Keratinocyte (primary cell): ENCODE measurements around the gene CEMIP2. TPM values are rescaled to one million over a fixed set of nuclear protein-coding genes. Genes with fewer than 3 reads are reported as not detected.

Experiments
- DNase-seq: peaks from one replicate; pipeline ENCODE4 v3.0.0-alpha.2; 2011; ENCODE audit warnings: low read depth, missing footprints, low spot score
- FAIRE-seq: peaks from 2 replicates; lab custom pipeline; 2011; peaks lifted over from hg19 to GRCh38; lab: Jason Lieb, UNC
- H2AFZ ChIP-seq: 2 replicates; pipeline ENCODE4 v1.6.0; 2012; ENCODE audit warnings: low read length, control low read depth, inconsistent platforms; ENCODE audit not compliant: control insufficient read depth
- H3K27ac ChIP-seq: 2 replicates; pipeline ENCODE4 v1.5.1; 2011; ENCODE audit warnings: low read length; ENCODE audit not compliant: control insufficient read depth, insufficient read depth
- H3K27me3 ChIP-seq: 3 replicates; pipeline ENCODE4 v1.6.0; 2011; ENCODE audit warnings: low read length; ENCODE audit not compliant: control insufficient read depth, insufficient read depth; ENCODE audit errors: extremely low read depth
- H3K36me3 ChIP-seq, 2 experiments: 2 replicates in 1 of 2; 3 replicates in 1 of 2; pipeline ENCODE4 v1.5.1; 2011; ENCODE audit warnings: low read length in 2 of 2, mild to moderate bottlenecking in 1 of 2; ENCODE audit not compliant: control insufficient read depth in 2 of 2, insufficient read depth in 2 of 2; ENCODE audit errors: extremely low read depth in 1 of 2
- H3K4me1 ChIP-seq: 3 replicates; pipeline ENCODE4 v1.5.1; 2011; ENCODE audit warnings: low read length; ENCODE audit not compliant: control insufficient read depth, insufficient read depth; ENCODE audit errors: extremely low read depth
- H3K4me2 ChIP-seq: 3 replicates; pipeline ENCODE4 v1.6.0; 2011; ENCODE audit warnings: low read depth, low read length; ENCODE audit not compliant: control insufficient read depth, insufficient read depth; ENCODE audit errors: extremely low read depth
- H3K4me3 ChIP-seq, 3 experiments: fragments of 200-600 bp in 1 of 3; sonication (generic) in 1 of 3; 2 replicates in 2 of 3; 3 replicates in 1 of 3; pipeline ENCODE4 v1.5.1; 2011 to 2016; ENCODE audit warnings: low read length in 3 of 3, mild to moderate bottlenecking in 3 of 3, control low read depth in 2 of 3, inconsistent platforms in 1 of 3, low read depth in 1 of 3, mixed read lengths in 1 of 3, mixed run types in 1 of 3, moderate library complexity in 1 of 3; ENCODE audit not compliant: control insufficient read depth in 2 of 3, insufficient read depth in 2 of 3; ENCODE audit errors: extremely low read depth in 1 of 3
- H3K79me2 ChIP-seq: 2 replicates; pipeline ENCODE4 v1.6.0; 2012; ENCODE audit warnings: low read length; ENCODE audit not compliant: control insufficient read depth, insufficient read depth
- H3K9ac ChIP-seq: 3 replicates; pipeline ENCODE4 v1.6.0; 2011; ENCODE audit warnings: low read length; ENCODE audit not compliant: control insufficient read depth, insufficient read depth; ENCODE audit errors: extremely low read depth
- H3K9me1 ChIP-seq: 3 replicates; pipeline ENCODE4 v1.6.0; 2011; ENCODE audit warnings: low read length; ENCODE audit not compliant: control insufficient read depth, insufficient read depth; ENCODE audit errors: extremely low read depth
- H3K9me3 ChIP-seq: 2 replicates; pipeline ENCODE4 v1.5.1; 2012; ENCODE audit warnings: low read depth, low read length; ENCODE audit not compliant: control insufficient read depth
- H4K20me1 ChIP-seq: 3 replicates; pipeline ENCODE4 v1.6.0; 2011; ENCODE audit warnings: low read length; ENCODE audit not compliant: control insufficient read depth, insufficient read depth; ENCODE audit errors: extremely low read depth
- EZH2 ChIP-seq: IDR thresholded peaks from one replicate; pipeline ENCODE4 v1.6.1; 2012; ENCODE audit warnings: inconsistent platforms, mild to moderate bottlenecking, low read length, moderate library complexity
- dilution Hi-C: fragments of 300-500 bp; cut with MboI; formaldehyde crosslinking; loops from one replicate; pipeline ENCODE4 v1.7.0; 2020; ENCODE audit warnings: low sequenced_read_pairs; ENCODE audit not compliant: extremely low pct_ligation_motif_present
- polyA plus RNA-seq, 5 experiments: library from polyadenylated mRNA; depleted of rRNA in 3 of 5; stranded (reverse) in 3 of 5; stranded (forward) in 1 of 5; unstranded in 1 of 5; fragments of >200 nt; gene quantifications; 1 replicate in 1 of 5; 2 replicates in 3 of 5; 3 replicates in 1 of 5; pipeline versions ENCODE4 v1.2.1 to v1.2.3, GENCODE V29; 2011 to 2012; ENCODE audit warnings: missing spikeins in 2 of 5, low read depth in 1 of 5, low replicate concordance in 1 of 5
- TF ChIP-seq, protein P1 (sequence below), 3 experiments: IDR thresholded peaks in 1 of 3; conservative IDR thresholded peaks in 1 of 3; optimal IDR thresholded peaks in 1 of 3; 2 replicates in 2 of 3; 3 replicates in 1 of 3; pipeline versions ENCODE3 to v1.5.1; 2011; ENCODE audit warnings: low read length in 3 of 3, mild to moderate bottlenecking in 3 of 3, moderate library complexity in 2 of 3, control low read depth in 1 of 3, inconsistent platforms in 1 of 3; ENCODE audit not compliant: insufficient read depth in 2 of 3; ENCODE audit errors: extremely low read depth in 1 of 3

CEMIP2 gene
- polyA plus RNA-seq, 1 donor (not counting 4 experiments of a cell fraction or from before 2014, with no cell fraction given): 47.7 TPM

DNA sequence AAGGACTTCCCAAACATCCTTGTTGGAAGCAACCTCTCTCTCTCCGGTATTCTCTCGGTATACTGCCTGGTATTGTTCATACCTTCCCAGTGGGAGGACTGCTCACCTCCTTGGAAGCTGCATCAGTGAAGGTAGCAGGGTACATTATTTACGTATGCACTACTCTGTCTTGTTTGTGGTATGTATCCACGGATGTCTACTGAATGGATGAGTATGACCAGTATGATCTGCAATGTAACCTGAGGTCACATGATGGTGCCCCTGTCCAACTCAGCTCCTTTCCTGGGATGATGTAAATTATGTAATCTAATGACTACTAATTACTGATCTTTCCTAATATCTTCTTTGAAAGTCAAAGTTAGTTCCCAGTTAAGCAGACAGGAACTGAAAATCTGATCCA is 32.1 kb downstream of the CEMIP2 start:
- Histone ChIP-seq H3K4me3 (no peak overlapping the region), H3K9me3 (no peaks in the 10 kb centered on the region), H3K36me3 (peaks cover 3 to 15% of the 10 kb centered on the region in 2 experiments), H3K9ac (no peak overlapping the region), H3K79me2 (peaks cover 3% of the 10 kb centered on the region), H3K9me1 (no peaks in the 10 kb centered on the region), H4K20me1 (no peaks in the 10 kb centered on the region), H3K27ac (no peak overlapping the region), H3K27me3 (no peaks in the 10 kb centered on the region), H3K4me1 (peaks cover 16% of the 10 kb centered on the region), H2AFZ (no peak overlapping the region), H3K4me2 (no peak overlapping the region)
- TF ChIP-seq, protein P1, sequence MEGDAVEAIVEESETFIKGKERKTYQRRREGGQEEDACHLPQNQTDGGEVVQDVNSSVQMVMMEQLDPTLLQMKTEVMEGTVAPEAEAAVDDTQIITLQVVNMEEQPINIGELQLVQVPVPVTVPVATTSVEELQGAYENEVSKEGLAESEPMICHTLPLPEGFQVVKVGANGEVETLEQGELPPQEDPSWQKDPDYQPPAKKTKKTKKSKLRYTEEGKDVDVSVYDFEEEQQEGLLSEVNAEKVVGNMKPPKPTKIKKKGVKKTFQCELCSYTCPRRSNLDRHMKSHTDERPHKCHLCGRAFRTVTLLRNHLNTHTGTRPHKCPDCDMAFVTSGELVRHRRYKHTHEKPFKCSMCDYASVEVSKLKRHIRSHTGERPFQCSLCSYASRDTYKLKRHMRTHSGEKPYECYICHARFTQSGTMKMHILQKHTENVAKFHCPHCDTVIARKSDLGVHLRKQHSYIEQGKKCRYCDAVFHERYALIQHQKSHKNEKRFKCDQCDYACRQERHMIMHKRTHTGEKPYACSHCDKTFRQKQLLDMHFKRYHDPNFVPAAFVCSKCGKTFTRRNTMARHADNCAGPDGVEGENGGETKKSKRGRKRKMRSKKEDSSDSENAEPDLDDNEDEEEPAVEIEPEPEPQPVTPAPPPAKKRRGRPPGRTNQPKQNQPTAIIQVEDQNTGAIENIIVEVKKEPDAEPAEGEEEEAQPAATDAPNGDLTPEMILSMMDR (optimal IDR thresholded peaks at IDR 0.05 in 1 of 3, IDR thresholded peaks at IDR 0.05 in 1 of 3, conservative IDR thresholded peaks at IDR 0.05 in 1 of 3; ENCODE audit: extremely low read depth in 1 of 3, insufficient read depth in 2 of 3, low read length in 3 of 3): no peak
- no peak for TF ChIP-seq EZH2
- DNase-seq (no peak), FAIRE-seq (no peak)
- dilution Hi-C loops: no loop called here

- H3K4me2 ChIP-seq: no peak overlapping the region
- TF ChIP-seq EZH2: no peak
- TF ChIP-seq, protein P1 (optimal IDR thresholded peaks at IDR 0.05 in 1 of 3, IDR thresholded peaks at IDR 0.05 in 1 of 3, conservative IDR thresholded peaks at IDR 0.05 in 1 of 3; ENCODE audit: extremely low read depth in 1 of 3, insufficient read depth in 2 of 3, low read length in 3 of 3): no peak
- H2AFZ ChIP-seq: no peak overlapping the region
- no peak overlapping the region for H3K4me3 ChIP-seq
- no peak overlapping the region for H3K9ac ChIP-seq
- peaks cover 3% of the 10 kb centered on the region for H3K79me2 ChIP-seq
- H4K20me1 ChIP-seq: no peaks in the 10 kb centered on the region
- no peaks in the 10 kb centered on the region for H3K9me1 ChIP-seq
- no peaks in the 10 kb centered on the region for H3K27me3 ChIP-seq
- no peak overlapping the region for H3K27ac ChIP-seq
- peaks cover 6 to 17% of the 10 kb centered on the region in 2 experiments for H3K36me3 ChIP-seq
- no peaks in the 10 kb centered on the region for H3K9me3 ChIP-seq
- H3K4me1 ChIP-seq: peaks cover 23% of the 10 kb centered on the region
- FAIRE-seq (no peak), DNase-seq (no peak)
- dilution Hi-C loops: no loop called here
Measured at GRCh38 chr9:71734950-71735349, 33.4 kb downstream of the CEMIP2 start.
